Medulla oblongata (tissue), 1 donor: Measurements from ENCODE around the gene YARS1.
"Not testable (repeated sequence)": the region's sequence is repeated elsewhere in the genome, so short reads cannot be mapped to it uniquely, and the experiment has no call there.

Source experiments
- DNase-seq: peaks from one replicate; pipeline ENCODE4 v3.0.0-alpha.2; 2015; ENCODE audit errors: extremely low spot score

YARS1 gene

DNA sequence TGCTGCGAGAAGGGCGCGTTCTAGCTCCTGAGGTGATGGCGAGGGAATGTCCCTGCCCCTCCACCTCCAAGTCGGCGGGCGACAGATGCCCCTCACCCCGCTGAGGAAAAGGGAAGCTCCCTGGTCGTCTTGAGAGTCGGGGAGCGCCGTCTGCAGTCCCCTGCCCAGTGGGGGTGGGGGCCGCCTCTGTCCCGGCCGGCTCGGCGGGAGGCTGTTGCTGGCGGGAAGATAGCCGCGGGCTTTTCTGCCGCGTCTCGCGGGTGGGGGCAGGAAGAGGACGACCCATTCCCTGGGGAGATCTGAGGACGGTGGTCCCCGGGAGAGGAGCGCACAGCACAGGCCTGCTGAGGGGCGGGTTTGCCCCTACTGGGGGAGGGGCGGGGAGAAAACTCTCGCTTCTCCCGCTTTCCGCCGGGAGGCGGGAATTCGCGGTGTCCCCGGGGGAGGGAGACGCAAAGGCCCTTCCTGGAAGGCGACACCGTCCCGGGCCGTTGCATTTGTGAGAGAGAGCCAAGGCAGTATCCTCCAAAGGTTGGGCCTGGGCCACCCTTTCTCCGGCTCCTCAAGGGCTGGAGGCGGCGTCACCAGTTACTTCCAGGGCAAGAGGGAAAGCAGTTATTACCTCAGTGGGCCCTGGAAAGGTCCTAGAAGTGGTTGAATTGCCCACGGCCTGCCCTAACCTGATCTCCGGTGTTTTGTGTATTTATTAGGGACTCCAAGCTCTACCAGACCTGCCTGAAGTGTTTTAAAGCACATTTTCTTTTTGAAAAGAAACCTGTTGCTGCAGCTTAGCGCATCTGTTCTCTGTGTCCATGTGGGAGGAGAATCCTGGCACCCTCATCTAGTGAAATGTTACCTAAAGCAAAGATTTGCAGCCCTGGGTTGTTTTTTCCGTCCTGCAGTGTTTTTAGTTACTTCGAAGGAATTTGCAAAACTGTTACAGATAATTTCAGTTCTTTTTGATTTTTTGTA, 943 bp upstream of the YARS1 start:
- DNase-seq: peak; percentile 69

DNA sequence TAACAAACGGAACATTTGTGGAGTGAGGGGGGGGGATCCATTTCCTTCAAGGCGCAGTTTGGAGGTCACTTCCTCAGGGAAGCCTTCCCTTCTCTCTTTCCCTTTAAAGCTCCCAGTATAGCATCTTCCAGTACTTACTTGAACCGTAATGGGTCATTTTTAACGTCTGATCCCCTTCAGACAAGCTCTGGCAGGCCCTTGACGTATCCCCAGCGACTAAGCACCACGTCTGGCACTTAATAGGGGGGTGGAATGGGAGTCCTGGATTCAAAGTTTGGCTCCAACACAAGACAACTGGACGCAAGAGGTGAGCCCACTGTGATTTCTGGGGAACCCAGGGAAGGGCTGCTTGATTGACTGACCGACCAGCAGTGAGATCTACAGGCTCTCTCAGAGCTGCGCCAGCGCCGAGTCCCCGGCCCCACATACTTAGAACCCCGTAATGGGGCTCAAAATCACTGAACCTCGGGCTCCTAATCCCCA, 441 bp downstream of the YARS1 start:
- peak; percentile 29 for DNase-seq

DNA sequence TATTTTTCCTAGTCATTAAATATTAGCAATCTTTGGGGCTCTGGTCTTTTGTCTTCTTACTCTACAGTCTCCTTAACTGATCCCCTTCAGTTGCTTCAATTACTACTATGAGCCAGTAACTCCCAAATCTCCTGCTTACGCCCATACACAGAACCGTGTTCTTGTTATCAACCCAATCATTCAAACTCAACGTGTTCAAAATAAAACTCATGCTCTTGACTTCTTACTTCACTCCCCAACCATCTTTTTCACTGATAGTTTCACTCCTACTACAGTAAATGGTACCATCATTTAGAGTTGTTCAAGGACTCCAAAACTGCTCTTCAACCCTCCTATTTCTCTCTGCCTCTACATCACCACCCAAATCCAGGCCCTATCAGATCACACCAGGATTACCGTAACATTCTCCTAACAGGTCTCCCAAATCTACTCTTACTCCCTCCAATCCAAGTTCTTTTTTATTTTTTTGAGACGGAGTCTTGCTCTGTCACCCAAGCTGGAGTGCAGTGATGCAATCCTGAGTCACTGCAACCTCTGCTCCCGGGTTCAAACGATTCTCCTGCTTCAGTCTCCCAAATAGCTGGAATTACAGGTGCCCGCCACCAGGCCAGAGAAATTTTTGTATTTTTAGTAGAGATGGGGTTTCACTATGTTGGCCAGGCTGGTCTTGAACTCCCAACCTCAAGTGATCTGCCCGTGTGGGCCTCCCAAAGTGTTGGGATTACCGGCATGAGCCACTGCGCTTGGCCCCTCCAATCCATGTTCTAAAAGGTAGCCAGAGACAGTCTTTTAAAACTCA, 3.0 kb downstream of the YARS1 start:
- no peak for DNase-seq

DNA sequence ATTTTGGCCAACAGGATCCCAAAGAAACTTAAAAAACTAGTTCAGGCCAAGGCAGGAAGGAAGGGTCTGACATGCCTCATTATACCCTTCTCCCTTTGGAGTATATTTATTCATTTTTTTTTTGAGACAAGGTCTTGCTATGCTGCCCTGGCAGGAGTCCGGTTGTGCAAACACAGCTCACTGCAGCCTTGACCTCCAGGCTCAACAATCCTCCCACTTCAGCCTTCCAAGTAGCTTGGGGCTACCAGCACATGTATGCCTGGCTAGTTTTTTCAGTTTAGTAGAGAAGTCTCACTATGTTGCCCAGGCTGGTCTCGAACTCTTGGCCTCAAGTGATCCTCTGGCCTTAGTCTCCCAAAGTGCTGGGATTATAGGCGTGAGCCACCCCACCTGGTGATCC, 5.2 kb downstream of the YARS1 start:
- DNase-seq: no peak

DNA sequence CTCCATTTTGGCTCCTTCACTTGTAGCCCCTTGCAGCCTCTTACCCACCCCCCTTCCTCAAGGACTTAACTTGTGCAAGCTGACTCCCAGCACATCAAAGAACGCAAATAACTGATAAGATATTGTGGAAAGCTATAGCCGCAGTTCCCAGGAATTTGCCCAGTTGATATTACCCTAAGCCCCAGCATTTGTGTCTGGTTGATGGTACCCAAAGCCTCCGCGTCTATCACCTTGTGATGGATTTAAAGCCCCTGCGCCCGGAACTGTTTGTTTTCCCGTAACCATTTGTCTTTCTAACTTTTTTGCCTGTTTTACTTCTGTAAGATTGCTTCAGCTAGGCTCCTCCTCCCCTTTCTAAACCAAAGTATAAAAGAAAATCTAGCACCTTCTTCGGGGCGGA, 5.9 kb downstream of the YARS1 start:
- no peak for DNase-seq

DNA sequence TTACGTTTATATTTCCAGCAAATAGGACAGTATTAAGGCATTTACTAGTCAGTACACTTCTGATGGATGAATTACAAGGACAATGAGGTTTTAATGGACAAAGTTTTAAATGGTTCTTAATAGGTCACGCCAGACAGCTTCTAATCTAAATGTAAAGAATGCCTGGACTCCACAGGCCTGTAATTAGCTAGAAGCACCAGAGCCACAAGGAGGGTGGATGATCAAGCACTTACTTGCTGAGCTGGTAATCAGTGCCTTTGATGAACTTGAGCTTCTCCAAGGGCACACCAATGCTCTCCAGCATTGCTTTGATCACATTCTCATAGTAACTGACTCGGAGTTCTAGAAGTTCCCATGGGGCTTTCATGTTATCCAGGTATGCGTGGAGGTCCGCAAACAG, 6.8 kb downstream of the YARS1 start:
- no peak for DNase-seq

DNA sequence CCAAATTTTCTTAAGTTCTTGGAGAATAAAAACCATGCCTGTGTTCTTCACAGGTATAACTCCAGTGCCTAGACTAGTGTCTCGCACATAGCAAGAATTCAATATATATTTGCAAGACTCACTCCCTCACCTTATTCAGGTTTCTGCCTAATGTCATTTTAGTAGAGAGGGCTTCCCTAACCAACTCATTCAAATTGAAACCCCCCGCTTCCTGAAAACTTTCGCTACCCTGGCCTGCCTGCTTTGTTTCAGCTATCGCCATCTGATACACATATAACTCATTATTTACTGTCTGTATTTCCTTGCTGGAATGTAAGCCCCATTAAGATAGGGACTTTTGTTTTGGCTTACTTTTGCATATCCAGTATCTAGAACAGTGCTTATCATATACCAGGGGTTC, 8.6 kb downstream of the YARS1 start:
- no peak for DNase-seq

DNA sequence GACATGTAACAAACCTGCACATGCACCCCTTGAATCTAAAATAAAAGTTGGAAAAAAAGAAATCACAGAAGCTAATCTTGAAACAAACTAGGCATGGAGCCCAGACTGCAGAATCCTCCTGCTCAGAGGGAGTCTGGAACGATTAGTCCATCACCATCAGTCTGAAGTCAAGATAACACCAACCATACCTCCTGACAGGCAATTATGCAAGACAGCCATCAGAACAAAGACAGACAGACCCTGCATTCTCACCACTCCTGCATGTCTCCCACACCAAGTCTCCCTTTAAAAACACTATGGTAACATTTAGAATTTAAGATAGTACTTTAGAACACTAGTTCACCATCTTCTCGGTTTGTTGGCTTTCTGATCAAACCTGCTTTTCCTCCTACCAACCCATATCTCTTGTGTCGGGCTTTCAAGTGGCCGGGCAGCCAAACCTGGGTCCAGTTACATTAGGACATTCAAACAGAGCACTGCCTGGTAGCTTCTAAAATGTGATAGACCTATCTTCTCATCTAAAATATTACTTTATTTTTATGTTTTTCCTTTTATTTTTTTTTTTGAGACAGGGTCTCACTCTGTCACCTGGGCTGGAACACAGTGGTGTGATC, 10.1 kb downstream of the YARS1 start:
- no peak for DNase-seq

DNA sequence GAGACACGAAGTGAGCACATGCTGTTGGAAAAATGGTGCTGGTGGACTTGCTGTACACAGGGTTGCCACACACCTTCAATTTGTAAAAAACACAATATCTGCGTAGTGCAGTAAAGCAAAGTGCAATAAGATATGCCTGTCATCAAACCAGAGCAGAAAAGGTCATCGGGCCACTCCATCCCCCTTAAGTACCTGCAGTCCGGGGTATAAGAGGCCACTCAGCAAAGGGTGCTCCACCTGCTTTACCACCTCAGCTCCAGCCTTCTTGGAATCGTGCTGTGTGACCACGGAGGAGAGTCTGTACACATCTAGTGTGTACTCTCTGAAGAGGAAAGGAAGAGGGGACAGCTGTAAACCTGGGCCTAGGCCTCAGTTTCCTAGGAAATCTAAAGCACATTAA, 10.9 kb downstream of the YARS1 start:
- no peak for DNase-seq

DNA sequence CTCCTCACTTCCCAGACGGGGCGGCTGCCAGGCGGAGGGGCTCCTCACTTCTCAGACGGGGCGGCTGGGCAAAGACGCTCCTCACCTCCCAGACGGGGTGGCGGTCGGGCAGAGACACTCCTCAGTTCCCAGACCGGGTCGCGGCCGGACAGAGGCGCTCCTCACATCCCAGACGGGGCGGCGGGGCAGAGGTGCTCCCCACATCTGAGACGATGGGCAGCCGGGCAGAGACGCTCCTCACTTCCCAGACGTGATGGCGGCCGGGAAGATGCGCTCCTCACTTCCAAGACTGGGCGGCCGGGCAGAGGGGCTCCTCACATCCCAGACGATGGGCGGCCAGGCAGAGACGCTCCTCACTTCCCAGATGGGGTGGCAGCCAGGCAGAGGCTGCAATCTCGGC, 12.7 kb downstream of the YARS1 start:
- not testable (repeated sequence) for DNase-seq

DNA sequence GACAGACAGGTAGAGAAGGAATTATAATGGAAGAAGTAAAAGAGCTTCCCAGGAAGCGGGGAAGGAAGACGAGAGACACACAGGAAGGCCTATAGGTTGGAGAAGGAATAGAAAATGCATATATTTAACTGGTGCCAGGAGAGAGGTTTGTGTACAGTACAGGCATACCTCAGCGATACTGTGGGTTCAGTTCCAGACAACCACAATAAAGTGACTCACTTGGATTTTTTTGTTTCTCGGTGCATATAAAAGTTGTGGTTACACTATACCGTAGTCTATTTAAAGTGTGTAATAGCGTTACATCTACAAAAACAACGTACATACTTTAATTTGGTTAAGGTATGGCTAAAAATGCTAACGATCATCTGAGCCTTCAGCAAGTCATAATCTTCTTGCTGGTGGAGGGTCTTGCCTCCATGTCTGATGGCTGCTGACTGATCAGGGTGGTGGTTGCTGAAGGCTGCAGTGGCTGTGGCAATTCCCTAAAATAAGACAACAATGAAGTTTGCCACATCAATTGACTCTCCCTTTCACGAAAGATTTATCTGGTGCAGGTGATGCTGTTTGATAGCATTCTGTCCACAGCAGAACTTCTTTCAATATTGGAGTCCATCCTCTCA, 16.0 kb downstream of the YARS1 start:
- no peak for DNase-seq

DNA sequence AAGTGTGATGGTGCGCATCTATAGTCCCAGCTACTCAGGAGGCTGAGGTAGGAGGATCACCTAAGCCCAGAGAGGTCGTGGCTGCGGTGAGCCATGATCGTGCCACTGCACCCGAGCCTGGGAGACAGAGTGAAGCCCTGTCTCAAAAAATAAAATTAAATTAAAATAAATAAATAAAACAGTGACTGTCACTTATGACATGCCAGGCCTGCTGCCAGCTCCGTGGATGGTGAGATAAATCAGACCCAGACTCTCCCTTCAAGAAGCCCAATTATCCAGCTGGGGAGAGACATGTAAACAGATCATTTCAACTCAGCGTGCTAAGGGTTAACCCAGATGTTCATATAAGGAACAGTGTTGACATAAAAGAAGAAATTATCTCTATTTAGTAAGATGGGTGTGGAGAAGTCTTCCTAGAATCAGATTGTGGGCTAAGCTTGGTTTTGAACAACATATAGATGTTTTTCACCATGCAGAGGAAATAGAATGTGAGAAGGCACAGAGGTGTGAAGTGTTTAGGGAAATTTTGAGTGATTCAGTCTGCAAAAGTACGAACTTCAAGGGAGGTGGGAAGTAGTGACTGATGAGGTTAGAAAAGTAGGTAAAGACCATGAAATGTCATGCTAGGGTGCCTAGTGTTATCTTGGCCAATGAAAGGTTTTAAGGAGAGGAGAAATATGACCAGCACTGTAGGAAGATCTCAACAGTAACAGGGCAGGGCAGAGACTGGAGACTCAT, 18.3 kb downstream of the YARS1 start:
- DNase-seq: no peak

DNA sequence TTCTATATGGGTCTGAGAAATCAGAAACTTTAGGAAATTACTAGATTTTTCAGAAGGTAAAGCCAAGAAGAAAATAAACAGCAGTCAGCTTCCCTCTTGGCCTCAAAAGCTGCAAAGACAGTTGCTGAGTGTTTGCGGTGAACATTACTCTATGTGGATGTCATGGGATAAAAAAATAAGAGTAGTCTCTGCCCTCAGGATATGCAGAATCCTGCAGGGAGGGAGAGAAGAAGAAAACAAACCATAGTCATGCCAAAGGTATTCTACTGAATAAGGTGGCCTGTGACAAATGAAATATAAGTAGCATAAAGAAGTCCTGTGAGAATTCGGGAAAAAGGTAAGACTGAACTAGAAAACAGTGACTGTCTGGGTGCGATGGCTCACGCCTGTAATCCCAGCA, 19.0 kb downstream of the YARS1 start:
- no peak for DNase-seq

DNA sequence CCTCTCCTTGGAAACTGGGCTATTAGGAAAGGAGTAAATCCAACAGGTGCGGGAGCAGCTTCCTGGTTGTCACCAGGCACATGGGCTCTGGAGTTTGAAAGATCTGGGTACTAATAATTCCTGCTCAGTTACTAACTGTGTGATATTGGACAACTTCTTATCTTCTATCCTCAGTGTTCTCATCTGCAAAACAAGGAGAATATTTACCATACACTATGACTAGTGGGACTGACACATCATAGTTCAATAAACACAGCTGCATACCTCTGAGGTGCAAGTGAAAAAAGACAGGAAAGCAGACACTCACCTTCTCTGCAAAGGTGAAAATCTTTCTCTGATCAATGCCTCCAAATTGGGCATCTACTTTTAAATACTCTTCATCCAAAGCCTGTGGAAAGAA, 19.7 kb downstream of the YARS1 start:
- no peak for DNase-seq

DNA sequence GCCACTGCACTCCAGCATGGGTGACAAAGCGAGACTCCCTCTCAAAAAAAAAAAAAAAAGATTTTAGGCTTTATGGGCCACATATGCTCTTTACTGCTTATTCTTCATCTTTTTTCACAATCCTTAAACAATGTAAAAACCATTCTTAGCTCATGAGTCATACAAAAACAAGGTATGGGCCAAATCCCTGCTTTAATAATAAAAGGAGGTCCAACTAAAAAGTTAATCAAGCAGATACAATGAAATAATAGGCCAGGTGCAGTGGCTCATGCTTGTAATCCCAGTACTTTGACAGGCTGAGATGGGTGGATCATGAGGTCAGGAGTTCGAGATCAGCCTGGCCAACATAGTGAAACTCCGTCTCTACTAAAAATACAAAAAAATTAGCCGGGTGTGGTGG, 21.4 kb downstream of the YARS1 start:
- DNase-seq: not testable (repeated sequence)

DNA sequence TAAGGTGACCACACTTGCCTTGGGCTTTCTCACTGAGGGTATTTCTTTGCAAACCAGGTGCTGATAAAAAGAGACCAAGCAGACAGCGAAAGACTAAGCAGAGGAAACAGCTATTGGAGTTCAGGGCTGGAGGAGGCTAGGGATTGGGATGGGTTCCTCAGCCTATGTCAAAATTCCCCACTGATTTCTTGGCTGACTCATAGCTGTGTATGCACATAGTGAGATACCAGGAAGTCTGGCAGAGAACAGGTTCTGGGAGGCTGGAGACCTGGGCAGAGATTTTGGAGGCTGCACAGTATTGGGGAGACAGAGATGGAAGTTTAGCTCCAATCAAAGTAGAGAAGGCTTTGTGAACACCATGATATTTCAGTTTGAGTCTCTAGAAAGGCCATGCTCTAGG, 25.3 kb downstream of the YARS1 start:
- DNase-seq: no peak

DNA sequence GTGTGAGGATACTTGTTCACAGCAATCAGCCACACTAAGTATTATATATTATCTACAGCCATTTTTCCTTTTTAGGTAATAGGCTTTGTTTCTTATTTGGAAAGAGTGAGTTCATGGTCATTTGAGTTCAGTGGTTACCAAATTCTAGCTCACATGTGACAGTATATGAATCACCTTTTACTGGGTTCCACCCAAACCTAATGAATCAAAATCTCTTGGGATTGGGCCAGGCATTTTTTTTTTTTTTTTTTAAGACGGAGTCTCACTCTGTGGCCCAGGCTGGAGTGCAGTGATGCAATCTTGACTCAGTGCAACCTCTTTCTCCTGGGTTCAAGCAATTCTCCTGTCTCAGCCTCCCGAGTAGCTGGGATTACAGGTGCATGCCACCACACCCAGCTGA, 27.8 kb downstream of the YARS1 start:
- DNase-seq: not testable (repeated sequence)

DNA sequence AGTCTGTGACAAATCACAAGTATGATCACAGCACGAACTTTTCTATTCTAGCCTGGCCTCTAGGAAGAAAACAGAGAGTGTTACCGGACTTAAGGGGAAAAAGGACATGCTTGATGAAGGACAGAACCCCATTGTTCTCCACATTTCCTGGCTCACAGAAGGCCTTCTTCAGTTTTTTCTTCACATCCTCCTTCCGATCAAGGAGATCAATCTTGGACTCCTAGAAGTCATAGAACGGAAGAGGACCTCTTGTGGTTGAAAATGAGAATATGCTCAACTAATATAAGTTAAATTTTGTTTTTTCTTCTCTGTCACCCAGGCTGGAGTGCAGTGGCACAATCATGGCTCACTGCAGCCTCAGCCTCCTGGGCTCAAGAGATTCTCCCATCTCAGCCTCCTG, 30.3 kb downstream of the YARS1 start:
- DNase-seq: no peak

DNA sequence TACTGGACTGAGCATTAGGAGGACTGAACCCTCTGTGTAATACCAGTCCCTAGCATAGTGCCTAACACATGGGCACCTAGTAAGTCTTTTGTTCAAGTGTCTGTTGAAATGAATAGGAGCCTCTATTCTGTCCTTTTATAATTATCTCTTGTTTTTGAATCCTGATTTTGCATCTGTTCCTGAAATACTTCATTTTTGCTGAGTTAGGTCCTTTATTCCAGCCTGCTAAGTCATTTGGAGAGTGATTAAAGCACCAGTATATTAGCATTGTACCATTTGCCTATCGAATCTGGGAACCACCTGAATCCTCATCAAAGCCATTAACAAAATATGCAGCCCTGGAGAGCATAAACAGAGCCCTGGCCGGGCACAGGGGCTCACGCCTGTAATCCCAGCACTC, 32.3 kb downstream of the YARS1 start:
- DNase-seq: no peak

DNA sequence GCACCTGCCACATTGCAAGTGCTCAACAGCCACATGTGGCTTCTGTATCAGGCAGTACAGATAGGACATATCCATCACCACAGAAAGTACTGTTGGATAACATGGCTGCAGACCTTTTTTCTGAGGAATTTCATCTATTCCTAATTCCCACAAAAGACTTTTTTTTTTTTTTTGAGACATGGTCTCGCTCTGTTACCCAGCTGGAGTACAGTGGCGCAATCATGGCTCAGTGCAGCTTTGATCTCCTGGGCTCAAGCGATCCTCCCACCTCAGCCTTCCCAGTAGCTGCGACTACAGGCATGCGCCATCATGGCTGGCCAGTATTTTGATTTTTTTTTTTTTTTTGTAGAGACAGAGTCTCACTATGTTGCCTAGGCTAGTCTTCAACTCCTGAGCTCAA, 33.3 kb downstream of the YARS1 start:
- DNase-seq: no peak

DNA sequence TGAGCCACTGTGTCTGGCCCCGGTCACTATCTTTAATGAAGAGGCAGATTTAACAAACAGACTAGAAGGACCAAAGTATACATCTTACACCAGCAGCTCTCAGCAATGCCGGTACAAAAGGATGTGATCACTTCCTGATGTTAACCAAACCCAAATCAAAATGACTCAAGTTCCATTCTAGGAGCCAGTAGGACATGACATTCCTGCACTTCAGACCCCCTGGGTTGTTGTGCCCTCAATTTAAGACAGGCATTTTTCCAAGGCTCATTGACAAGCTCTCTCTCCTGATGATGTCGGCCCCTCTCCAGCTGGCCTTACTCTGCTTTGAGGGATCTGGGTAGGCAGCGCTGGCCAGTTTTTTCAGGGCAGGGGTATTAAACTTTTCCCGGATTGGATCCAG, 35.1 kb downstream of the YARS1 start:
- DNase-seq: peak; percentile 32
